Measurements from ENCODE around the gene CADPS2. TPM values are rescaled to one million over a fixed set of nuclear protein-coding genes. Genes with fewer than 3 reads are reported as not detected.

Gene CADPS2
- total and polyA plus RNA-seq, 10 of the 15 experiments (the other 5 are each of a cell fraction or from before 2014, with no cell fraction given) = 0.05 to 7.5 (median 0.25) TPM

- TF ChIP-seq HSF1 (IDR thresholded peaks at IDR 0.05; ENCODE audit: low read depth, low read length) (no peak), BACH1 (IDR thresholded peaks at IDR 0.05; ENCODE audit: borderline replicate concordance) (no peak), ZNF217 (IDR thresholded peaks at IDR 0.05) (no peak), RUNX3 (IDR thresholded peaks at IDR 0.05; ENCODE audit: low read length) (no peak)
Measured at GRCh38 chr7:122652876-122653275, 233.4 kb downstream of the CADPS2 start (continued).

- RAD21 ChIA-PET (ENCODE audit: unreplicated experiment) = no interaction called here
- no peaks in the 10 kb centered on the region for H4K20me1 ChIP-seq (ENCODE audit: control insufficient read depth, insufficient read depth)
- no peak for ATAC-seq
- CTCF ChIA-PET = interaction anchor here (0.6 kb wide), 1 partner anchor 12 kb away, joined by 3 read pairs; no protein-coding TSS in a partner anchor
- DNase-seq (ENCODE audit: low read depth, low spot score) = no peak
- H3K4me1 ChIP-seq (ENCODE audit: control insufficient read depth, insufficient read depth, low read length) = no peaks in the 10 kb centered on the region
- H3K27me3 ChIP-seq (replicated peaks in 1 of 2; ENCODE audit: control insufficient read depth in 2 of 2, insufficient read depth in 2 of 2, low read length in 1 of 2) = no peaks in the 10 kb centered on the region
- H3K4me2 ChIP-seq (ENCODE audit: control insufficient read depth, insufficient read depth) = no peak overlapping the region
- H3K27ac ChIP-seq (ENCODE audit: control insufficient read depth, insufficient read depth) = no peak overlapping the region
- no peaks in the 10 kb centered on the region for H3K9me3 ChIP-seq (replicated peaks; ENCODE audit: control insufficient read depth, insufficient read depth, low read length)
- SMC1A ChIA-PET (ENCODE audit: uncharacterized antibody, unreplicated experiment) = interaction anchor here (3.5 kb wide), 1 partner anchor 13 kb away, joined by 30 read pairs; no protein-coding TSS in a partner anchor
- intact Hi-C loops (cut with micrococcal nuclease; ENCODE audit: unreplicated experiment) = no loop called here
- 87% methylated on average over 2 of the region's 2 CpGs for WGBS (ENCODE audit: insufficient coverage, insufficient replicate concordance, low lambda C conversion rate, missing lambda C conversion rate)
- BruUV-seq (replicated peaks) = no TSS peak
- H3K4me3 ChIP-seq = no peak overlapping the region
- H3K79me2 ChIP-seq (ENCODE audit: control insufficient read depth, insufficient read depth, low read length) = no peaks in the 10 kb centered on the region
- H3K36me3 ChIP-seq (ENCODE audit: control insufficient read depth in 2 of 2, insufficient read depth in 2 of 2, low read length in 1 of 2) = no peaks in the 10 kb centered on the region
- no peak overlapping the region for H2AFZ ChIP-seq (ENCODE audit: control insufficient read depth, low read depth, low read length)
- FAIRE-seq = no peak
- POLR2A ChIA-PET = interaction anchor here (0.6 kb wide), 1 partner anchor 87 kb away, joined by 3 read pairs; no protein-coding TSS in a partner anchor
- in situ Hi-C loops (cut with MboI) = no loop called here
- no peak overlapping the region for H3K9ac ChIP-seq (ENCODE audit: control insufficient read depth, insufficient read depth, low read length)
- no peak for TF ChIP-seq KAT2A (conservative IDR thresholded peaks at IDR 0.05; ENCODE audit: control insufficient read depth, low read depth, low read length)
- TF ChIP-seq FOXK2 (IDR thresholded peaks at IDR 0.05) = no peak
- no peak for TF ChIP-seq HDAC6 (IDR thresholded peaks at IDR 0.05; ENCODE audit: unreplicated experiment)
- TF ChIP-seq MTA3 (IDR thresholded peaks at IDR 0.05; ENCODE audit: borderline replicate concordance, low read length) = no peak
- no peak for TF ChIP-seq ASH2L (IDR thresholded peaks at IDR 0.05; ENCODE audit: borderline replicate concordance, low read depth)
- no peak for TF ChIP-seq NKRF (conservative IDR thresholded peaks at IDR 0.05)
- no peak for TF ChIP-seq RELB (IDR thresholded peaks at IDR 0.05; ENCODE audit: low read depth)
- no peak for TF ChIP-seq SUPT20H (IDR thresholded peaks at IDR 0.05; ENCODE audit: borderline replicate concordance, control insufficient read depth, low read depth, low read length)
- TF ChIP-seq BCLAF1 (IDR thresholded peaks at IDR 0.05) = no peak
- no peak for TF ChIP-seq RFX5 (IDR thresholded peaks at IDR 0.05; ENCODE audit: low read depth, low read length)
- TF ChIP-seq PAX5 (IDR thresholded peaks at IDR 0.05; ENCODE audit: borderline replicate concordance, low read depth, low read length) = no peak
Measured at GRCh38 chr7:122651451-122651850, 234.8 kb downstream of the CADPS2 start.
